Measurements from ENCODE around the gene CASP9.

- TF ChIP-seq CTCF (IDR thresholded peaks at IDR 0.05) (no peak), POLR2A (IDR thresholded peaks at IDR 0.05) (no peak), POLR2AphosphoS5 (IDR thresholded peaks at IDR 0.05) (no peak)
These were observed 17.3 kb upstream of the CASP9 start for GRCh38 chr1:15541231-15541792.
